Smooth muscle cell (in vitro differentiated cells): ENCODE results near the gene CAB39. TPM values are rescaled to one million over a fixed set of nuclear protein-coding genes. Genes with fewer than 3 reads are reported as not detected.
"Not testable (repeated sequence)": the region's sequence is repeated elsewhere in the genome, so short reads cannot be mapped to it uniquely, and the experiment has no call there.

Experiments used
- DNase-seq: peaks from one replicate; lab custom pipeline; 2025; ENCODE audit not compliant: unreplicated experiment; lab: John Stamatoyannopoulos, UW
- H2AFZ ChIP-seq: fragments of 200-600 bp; sonication (generic); 2 replicates; pipeline ENCODE4 v1.6.0; 2016; ENCODE audit warnings: antibody characterized with exemption, low read depth, mild to moderate bottlenecking
- H3F3A ChIP-seq: fragments of 200-600 bp; sonication (generic); 2 replicates; pipeline ENCODE4 v1.6.0; 2017; ENCODE audit warnings: antibody characterized with exemption, low read depth
- H3K27ac ChIP-seq: fragments of 200-600 bp; sonication (generic); 2 replicates; pipeline ENCODE4 v1.5.1; 2016; ENCODE audit warnings: low read depth, mild to moderate bottlenecking
- H3K27me3 ChIP-seq: fragments of 200-600 bp; sonication (generic); 2 replicates; pipeline ENCODE4 v1.6.1; 2016; ENCODE audit warnings: low read depth, mild to moderate bottlenecking
- H3K36me3 ChIP-seq: fragments of 200-600 bp; sonication (generic); 2 replicates; pipeline ENCODE4 v1.5.1; 2016; ENCODE audit warnings: low read depth
- H3K4me1 ChIP-seq: fragments of 200-600 bp; sonication (generic); 2 replicates; pipeline ENCODE4 v1.5.1; 2016; ENCODE audit warnings: low read depth
- H3K4me2 ChIP-seq: fragments of 200-600 bp; sonication (generic); 2 replicates; pipeline ENCODE4 v1.6.0; 2016; ENCODE audit warnings: mild to moderate bottlenecking
- H3K4me3 ChIP-seq: fragments of 200-600 bp; sonication (generic); 2 replicates; pipeline ENCODE4 v1.5.1; 2016; ENCODE audit warnings: mild to moderate bottlenecking
- H3K79me2 ChIP-seq: fragments of 200-600 bp; sonication (generic); 2 replicates; pipeline ENCODE4 v1.6.0; 2016; ENCODE audit warnings: low read depth, mild to moderate bottlenecking
- H3K9ac ChIP-seq: fragments of 200-600 bp; sonication (generic); 2 replicates; pipeline ENCODE4 v1.6.0; 2016; ENCODE audit warnings: low read depth
- H3K9me3 ChIP-seq: fragments of 200-600 bp; sonication (generic); replicated peaks from 2 replicates; pipeline ENCODE4 v1.5.1; 2016; ENCODE audit warnings: low read depth
- H4K20me1 ChIP-seq: fragments of 200-600 bp; sonication (generic); 2 replicates; pipeline ENCODE4 v1.6.0; 2016; ENCODE audit warnings: low read depth
- CTCF ChIP-seq: fragments of 200-600 bp; sonication (generic); IDR thresholded peaks from 2 replicates; pipeline ENCODE4 v1.5.1; 2017; ENCODE audit warnings: borderline replicate concordance, mild to moderate bottlenecking, antibody characterized with exemption; ENCODE audit not compliant: insufficient read depth, poor library complexity, severe bottlenecking
- WGBS: methylation state at CpG from one replicate; pipeline ENCODE4 v1.1.7; 2016; ENCODE audit warnings: low lambda C conversion rate; 5-methylcytosine and 5-hydroxymethylcytosine counted together
- polyA plus RNA-seq: library from polyadenylated mRNA; unstranded; fragments of >200 nt; fragmentation: Nextera tagmentation; extraction: Ambion mirVana; gene quantifications from 2 replicates; pipeline ENCODE4 v1.2.1, GENCODE V29; 2016
- total RNA-seq: library from RNA; depleted of rRNA; stranded (reverse); fragments of >200 nt; gene quantifications from 2 replicates; pipeline ENCODE4 v1.2.3, GENCODE V29; 2014

Gene CAB39
- total and polyA plus RNA-seq, 2 experiments from 2014 or later = 21.7 to 62.4 TPM

- Histone ChIP-seq H3K4me1 (peaks cover 4% of the 10 kb centered on the region), H3K4me2 (no peak overlapping the region), H2AFZ (no peak overlapping the region), H3K36me3 (no peaks in the 10 kb centered on the region), H3K79me2 (no peaks in the 10 kb centered on the region), H3K4me3 (no peak overlapping the region), H3K9ac (no peak overlapping the region), H3K9me3 (no peaks in the 10 kb centered on the region), H4K20me1 (no peaks in the 10 kb centered on the region), H3K27me3 (no peaks in the 10 kb centered on the region), H3K27ac (peak overlapping the region; percentile 40), H3F3A (no peaks in the 10 kb centered on the region)
- no peak for DNase-seq
- no peak for TF ChIP-seq CTCF
- 82% methylated on average over 3 of the region's 3 CpGs for WGBS
Observed at GRCh38 chr2:230694241-230694640, 18.4 kb upstream of the CAB39 start.

DNA sequence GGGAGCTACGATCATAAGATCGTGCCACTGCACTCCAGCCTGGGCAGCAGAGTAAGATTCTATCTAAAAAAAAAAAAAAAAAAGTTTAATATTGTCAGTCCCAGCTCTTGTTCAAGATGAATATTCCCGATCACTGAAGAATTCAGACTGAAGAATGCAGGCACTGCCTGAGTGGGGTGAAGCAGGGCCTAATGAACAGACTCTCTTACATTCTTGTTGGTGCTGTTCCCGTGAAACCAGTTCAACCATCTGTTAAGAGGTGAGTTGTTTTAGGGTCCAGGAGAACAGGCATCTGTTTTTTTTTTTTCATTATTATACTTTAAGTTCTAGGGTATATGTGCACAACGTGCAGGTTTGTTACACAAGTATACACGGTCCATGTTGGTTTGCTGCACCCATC, 17.1 kb upstream of the CAB39 start:
- Histone ChIP-seq H3K36me3 (no peaks in the 10 kb centered on the region), H4K20me1 (no peaks in the 10 kb centered on the region), H2AFZ (no peak overlapping the region), H3K4me3 (no peak overlapping the region), H3K27me3 (no peaks in the 10 kb centered on the region), H3K27ac (no peak overlapping the region), H3K4me2 (no peak overlapping the region), H3K4me1 (peaks cover 4% of the 10 kb centered on the region), H3K9ac (no peak overlapping the region), H3K9me3 (no peaks in the 10 kb centered on the region), H3K79me2 (no peaks in the 10 kb centered on the region), H3F3A (no peaks in the 10 kb centered on the region)
- no peak for DNase-seq
- TF ChIP-seq CTCF = no peak
- 75% methylated on average over 6 of the region's 6 CpGs for WGBS

DNA sequence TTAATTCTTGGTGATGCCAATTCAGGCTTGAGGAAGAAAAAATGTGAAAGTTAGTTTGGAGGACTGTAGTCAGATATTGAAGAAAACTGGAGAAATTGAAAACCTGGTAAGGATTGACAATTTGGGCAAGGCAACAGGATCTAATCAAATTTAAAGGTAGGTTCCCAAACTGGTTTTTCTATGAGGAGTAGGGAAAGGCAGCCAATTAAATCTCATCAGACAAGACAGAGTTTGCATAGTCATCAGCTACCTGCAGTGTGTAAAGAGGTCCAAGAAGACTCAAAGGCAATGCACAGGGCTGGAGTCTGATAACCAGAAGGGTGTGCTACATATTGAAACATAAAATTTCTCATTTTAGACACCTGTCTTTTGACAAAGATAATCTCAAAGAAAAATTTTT, 16.0 kb upstream of the CAB39 start:
- TF ChIP-seq CTCF = no peak
- H3K4me1 ChIP-seq = peaks cover 4% of the 10 kb centered on the region
- no peaks in the 10 kb centered on the region for H3K27me3 ChIP-seq
- H3K9me3 ChIP-seq = no peaks in the 10 kb centered on the region
- no peak overlapping the region for H3K27ac ChIP-seq
- H3K9ac ChIP-seq = no peak overlapping the region
- no peak overlapping the region for H2AFZ ChIP-seq
- DNase-seq = no peak
- no peaks in the 10 kb centered on the region for H3K79me2 ChIP-seq
- no peak overlapping the region for H3K4me2 ChIP-seq
- no peaks in the 10 kb centered on the region for H4K20me1 ChIP-seq
- H3K4me3 ChIP-seq = no peak overlapping the region
- no peaks in the 10 kb centered on the region for H3K36me3 ChIP-seq
- H3F3A ChIP-seq = no peaks in the 10 kb centered on the region

DNA sequence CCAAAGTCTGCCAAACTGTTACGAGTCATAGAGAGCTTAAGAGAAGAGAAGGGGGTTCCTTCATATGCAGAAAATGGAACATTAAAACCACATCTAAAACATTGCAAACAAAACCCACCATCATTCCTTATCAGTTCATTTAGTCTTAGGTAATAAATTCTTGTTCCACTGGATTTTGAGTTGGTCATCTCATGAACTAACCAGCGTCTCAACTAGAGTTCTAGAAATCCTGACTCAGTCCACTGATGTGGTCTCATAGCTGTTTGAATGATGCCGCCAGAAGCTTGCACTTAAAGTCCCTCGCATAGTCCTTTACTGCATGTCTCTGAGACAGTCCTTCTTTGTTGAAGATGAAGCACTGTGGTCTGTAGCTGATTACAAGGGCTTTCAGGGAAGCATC, 15.0 kb upstream of the CAB39 start:
- no peaks in the 10 kb centered on the region for H3K9me3 ChIP-seq
- H3K36me3 ChIP-seq = no peaks in the 10 kb centered on the region
- TF ChIP-seq CTCF = no peak
- no peaks in the 10 kb centered on the region for H3K79me2 ChIP-seq
- H3K27ac ChIP-seq = peak overlapping the region; percentile 12
- peaks cover 4% of the 10 kb centered on the region for H3K4me1 ChIP-seq
- no peak for DNase-seq
- no peaks in the 10 kb centered on the region for H4K20me1 ChIP-seq
- H2AFZ ChIP-seq = no peak overlapping the region
- no peak overlapping the region for H3K9ac ChIP-seq
- WGBS = 29% methylated on average over 4 of the region's 4 CpGs
- H3F3A ChIP-seq = no peaks in the 10 kb centered on the region
- no peaks in the 10 kb centered on the region for H3K27me3 ChIP-seq
- H3K4me3 ChIP-seq = no peak overlapping the region
- H3K4me2 ChIP-seq = no peak overlapping the region

DNA sequence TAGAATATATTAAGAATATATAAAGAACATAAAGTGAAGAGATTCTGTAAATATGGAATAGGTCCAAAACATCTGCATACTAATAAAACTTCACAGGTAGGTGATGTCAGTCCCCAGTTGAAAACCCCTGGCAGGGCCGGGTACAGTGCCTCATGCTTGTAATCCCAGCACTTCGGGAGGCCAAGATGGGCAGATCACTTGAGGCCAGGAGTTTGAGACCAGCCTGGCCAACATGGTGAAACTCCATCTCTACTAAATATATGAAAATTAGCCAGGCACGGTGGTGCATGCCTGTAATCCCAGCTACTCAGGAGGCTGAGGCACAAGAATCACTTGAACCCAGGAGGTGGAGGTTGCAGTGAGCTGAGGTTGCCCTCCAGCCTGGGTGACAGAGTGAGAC, 13.9 kb upstream of the CAB39 start:
- not testable (repeated sequence) for H3K27me3 ChIP-seq, H3K4me2 ChIP-seq, H3K4me1 ChIP-seq, H3K36me3 ChIP-seq, H3K9ac ChIP-seq, H3K27ac ChIP-seq, H4K20me1 ChIP-seq, DNase-seq, H3K79me2 ChIP-seq, H3K4me3 ChIP-seq, H3F3A ChIP-seq, H3K9me3 ChIP-seq, H2AFZ ChIP-seq
- 96% methylated on average over 3 of the region's 3 CpGs for WGBS
